HepG2 (cell line): Measurements from ENCODE around the gene GMEB1. TPM values are rescaled to one million over a fixed set of nuclear protein-coding genes. Genes with fewer than 3 reads are reported as not detected.

Experiments
- ATAC-seq: fragments of 200-7000 bp; cut with Tn5 transposase; 3 replicates; pipeline ENCODE4 v1.9.1; 2020; ENCODE audit warnings: mild to moderate bottlenecking, moderate library complexity
- BruUV-seq: library from RNA; stranded (reverse); fragments of 400-500 nt; replicated peaks from 2 replicates; lab custom pipeline; 2021; lab: Mats Ljungman, UMichigan
- CTCF ChIA-PET: fragments of 300-600 bp; formaldehyde crosslinking; extraction: SDS; loops from one replicate; lab custom pipeline; 2021; ENCODE audit warnings: low total read pairs, inconsistent platforms, low intra/inter-chr PET ratio; lab: Yijun Ruan, JAX
- POLR2A ChIA-PET: fragments of 350-600 bp; sonication (Branson Sonifier 250); formaldehyde crosslinking; loops from one replicate; lab custom pipeline; 2020; ENCODE audit warnings: antibody characterized with exemption, inconsistent platforms; lab: Yijun Ruan, JAX
- DNase-seq: peaks from one replicate; pipeline ENCODE4 v3.0.0-alpha.2; 2015; ENCODE audit warnings: low spot score
- FAIRE-seq: peaks from 3 replicates; lab custom pipeline; 2011; peaks lifted over from hg19 to GRCh38; lab: Jason Lieb, UNC
- H2AFZ ChIP-seq: one replicate; pipeline ENCODE4 v1.6.1; 2011; ENCODE audit warnings: low read length, inconsistent platforms
- H3K27ac ChIP-seq: fragments of 300-600 bp; 3 replicates; pipeline ENCODE4 v1.8.0; 2011; ENCODE audit warnings: mixed run types, mild to moderate bottlenecking, mixed read lengths, low read length, inconsistent platforms; ENCODE audit not compliant: insufficient read depth; ENCODE audit errors: extremely low read length
- H3K27me3 ChIP-seq, 2 experiments: fragments of 200-600 bp in 1 of 2; 2 replicates in 1 of 2; 3 replicates in 1 of 2; pipeline versions ENCODE4 v1.6.0 to v1.8.0; 2011; ENCODE audit warnings: low read length in 2 of 2, mild to moderate bottlenecking in 2 of 2, moderate library complexity in 2 of 2, inconsistent platforms in 1 of 2; ENCODE audit not compliant: insufficient read depth in 2 of 2, control insufficient read depth in 1 of 2
- H3K36me3 ChIP-seq, 2 experiments: fragments of 200-600 bp in 1 of 2; replicated peaks in 1 of 2; 2 replicates in 1 of 2; 3 replicates in 1 of 2; pipeline versions ENCODE4 v1.5.1 to v1.8.0; 2011; ENCODE audit warnings: low read length in 2 of 2, inconsistent platforms in 1 of 2; ENCODE audit not compliant: insufficient read depth in 2 of 2, control insufficient read depth in 1 of 2
- H3K4me1 ChIP-seq: 2 replicates; pipeline ENCODE4 v1.5.1; 2012; ENCODE audit warnings: low read length, inconsistent platforms; ENCODE audit not compliant: insufficient read depth
- H3K4me2 ChIP-seq: 2 replicates; pipeline ENCODE4 v1.6.0; 2011; ENCODE audit warnings: low read depth, low read length, inconsistent platforms
- H3K4me3 ChIP-seq, 3 experiments: fragments of 200-600 bp in 1 of 3; sonication (generic), shearing (Covaris generic) in 1 of 3; replicated peaks in 1 of 3; 2 replicates each; pipeline ENCODE4 v1.5.1; 2011 to 2016; ENCODE audit warnings: low read length in 3 of 3, inconsistent platforms in 2 of 3, low read depth in 2 of 3, mild to moderate bottlenecking in 2 of 3, control low read depth in 1 of 3, mixed read lengths in 1 of 3; ENCODE audit not compliant: insufficient read depth in 1 of 3
- H3K79me2 ChIP-seq: one replicate; pipeline ENCODE4 v1.6.1; 2011; ENCODE audit warnings: low read length, inconsistent platforms; ENCODE audit not compliant: insufficient read depth
- H3K9ac ChIP-seq: 2 replicates; pipeline ENCODE4 v1.6.0; 2011; ENCODE audit warnings: mild to moderate bottlenecking, low read depth, low read length, inconsistent platforms; ENCODE audit not compliant: insufficient read depth
- H3K9me3 ChIP-seq: 2 replicates; pipeline ENCODE4 v1.5.1; 2012; ENCODE audit warnings: mild to moderate bottlenecking, low read length
- H4K20me1 ChIP-seq: 2 replicates; pipeline ENCODE4 v1.6.0; 2011; ENCODE audit warnings: inconsistent platforms, mild to moderate bottlenecking, low read length, moderate library complexity; ENCODE audit not compliant: insufficient read depth
- AHDC1 ChIP-seq: sonication (generic); formaldehyde crosslinking; IDR thresholded peaks from 2 replicates; pipeline ENCODE4 v1.5.1; 2020; ENCODE audit warnings: mild to moderate bottlenecking, missing genetic modification reagents, borderline replicate concordance
- HMG20B ChIP-seq: conservative IDR thresholded peaks from 2 replicates; pipeline ENCODE4 v1.6.1; 2016; ENCODE audit warnings: missing genetic modification reagents, missing compliant biosample characterization
- IRX3 ChIP-seq: sonication (generic); formaldehyde crosslinking; IDR thresholded peaks from 2 replicates; pipeline ENCODE4 v1.8.1; 2023; ENCODE audit warnings: mild to moderate bottlenecking, low read depth, missing genetic modification reagents, borderline replicate concordance
- ISL2 ChIP-seq: sonication (generic); formaldehyde crosslinking; IDR thresholded peaks from 2 replicates; pipeline ENCODE4 v1.5.0; 2020; ENCODE audit warnings: missing genetic modification reagents
- JUNB ChIP-seq: sonication (generic); formaldehyde crosslinking; IDR thresholded peaks from 2 replicates; pipeline ENCODE4 v1.8.0; 2022; ENCODE audit warnings: missing genetic modification reagents, mild to moderate bottlenecking, borderline replicate concordance
- KLF16 ChIP-seq, 2 experiments: sonication (generic) in 1 of 2; formaldehyde crosslinking in 1 of 2; IDR thresholded peaks; 2 replicates each; pipeline versions ENCODE4 v1.6.1 to v1.8.0; 2016 to 2023; ENCODE audit warnings: missing genetic modification reagents in 2 of 2, missing compliant biosample characterization in 1 of 2
- LRRFIP1 ChIP-seq: sonication (generic); formaldehyde crosslinking; conservative IDR thresholded peaks from 2 replicates; pipeline ENCODE4 v1.4.0; 2020; ENCODE audit warnings: missing genetic modification reagents
- SAP130 ChIP-seq: IDR thresholded peaks from 2 replicates; pipeline ENCODE4 v1.6.1; 2016; ENCODE audit warnings: low read depth
- SMAD1 ChIP-seq: sonication (generic); formaldehyde crosslinking; IDR thresholded peaks from 2 replicates; pipeline ENCODE4 v1.4.0; 2020; ENCODE audit warnings: missing genetic modification reagents, low read depth, mild to moderate bottlenecking, borderline replicate concordance
- TEAD3 ChIP-seq: optimal IDR thresholded peaks from 2 replicates; pipeline ENCODE3; 2016; ENCODE audit warnings: borderline replicate concordance
- ZNF7 ChIP-seq: IDR thresholded peaks from 2 replicates; pipeline ENCODE4 v1.6.1; 2016; ENCODE audit warnings: missing biosample characterization, missing genetic modification reagents
- ZNF816 ChIP-seq: sonication (generic); formaldehyde crosslinking; IDR thresholded peaks from 2 replicates; pipeline ENCODE4 v1.8.0; 2022; ENCODE audit warnings: missing genetic modification reagents, mild to moderate bottlenecking, borderline replicate concordance
- ZNF839 ChIP-seq: sonication (generic); formaldehyde crosslinking; IDR thresholded peaks from 2 replicates; pipeline ENCODE4 v1.4.0; 2020; ENCODE audit warnings: missing genetic modification reagents, mild to moderate bottlenecking, borderline replicate concordance
- WGBS: methylation state at CpG from one replicate; pipeline ENCODE4 v1.1.6; 2017; ENCODE audit warnings: low lambda C conversion rate; 5-methylcytosine and 5-hydroxymethylcytosine counted together
- in situ Hi-C: cut with HindIII; loops from 2 replicates; pipeline ENCODE4 v1.10.0; 2017; ENCODE audit warnings: low pct_unique_long_range_greater_than_20kb; ENCODE audit not compliant: extremely low pct_ligation_motif_present
- intact Hi-C: fragments of 100-400 bp; cut with micrococcal nuclease; formaldehyde crosslinking; loops from one replicate; pipeline ENCODE4 v1.10.0; 2022; ENCODE audit not compliant: unreplicated experiment
- polyA plus RNA-seq, 8 experiments: library from polyadenylated mRNA; depleted of rRNA in 3 of 8; stranded (reverse) in 7 of 8; unstranded in 1 of 8; fragments of >200 nt; fragmentation: Illumina TruSeq in 4 of 8; extraction: Trizol in 4 of 8; gene quantifications; 2 replicates each; pipeline versions ENCODE4 v1.2.1 to v1.2.3, GENCODE V29; 2011 to 2016; ENCODE audit warnings: low read depth in 4 of 8, missing spikeins in 1 of 8, mixed read lengths in 1 of 8; ENCODE audit not compliant: insufficient read depth in 1 of 8
- total RNA-seq, 5 experiments: library from RNA; depleted of rRNA; stranded (reverse); fragments of >200 nt; fragmentation: Illumina TruSeq; extraction: Trizol; gene quantifications; 2 replicates each; pipeline ENCODE4 v1.2.3, GENCODE V29; 2016; ENCODE audit warnings: low read depth in 1 of 5
- TF ChIP-seq, protein P1 (sequence below): conservative IDR thresholded peaks from 2 replicates; pipeline ENCODE4 v1.6.1; 2018; ENCODE audit warnings: missing genetic modification reagents

The GMEB1 gene
- total and polyA plus RNA-seq, 2 of the 13 experiments (the other 11 are each of a cell fraction or from before 2014, with no cell fraction given) = 3.0 to 6.0 TPM

DNA sequence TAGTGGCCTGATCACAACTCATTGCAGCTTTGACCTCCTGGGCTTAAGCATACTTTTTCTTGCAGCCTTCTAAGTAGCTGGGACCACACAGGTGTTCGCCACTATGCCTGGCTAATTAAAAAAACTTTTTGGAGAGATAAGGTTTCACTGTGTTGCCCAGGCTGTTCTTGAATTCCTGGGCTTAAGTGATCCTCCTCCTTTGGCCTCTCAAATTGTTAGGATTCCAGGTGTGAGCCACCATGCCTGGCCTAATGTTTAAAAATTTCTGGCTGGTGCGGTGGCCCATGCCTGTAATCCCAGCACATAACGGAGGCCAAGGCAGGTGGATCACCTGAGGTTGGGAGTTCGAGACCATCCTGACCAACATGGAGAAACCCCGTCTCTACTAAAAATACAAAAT, 92.6 kb downstream of the GMEB1 start:
- peaks cover 81% of the 10 kb centered on the region for H3K79me2 ChIP-seq
- ChIA-PET CTCF (no interaction called here), POLR2A (no interaction called here)
- peaks cover 60% of the 10 kb centered on the region for H4K20me1 ChIP-seq
- H3K27ac ChIP-seq = no peak overlapping the region
- no peak overlapping the region for H2AFZ ChIP-seq
- H3K4me1 ChIP-seq = peaks cover 7% of the 10 kb centered on the region
- WGBS = 99% methylated on average over 5 of the region's 5 CpGs
- FAIRE-seq (no peak), ATAC-seq (no peak), DNase-seq (no peak)
- H3K36me3 ChIP-seq = peaks cover 17 to 53% of the 10 kb centered on the region in 2 experiments
- in situ Hi-C loops = no loop called here
- H3K27me3 ChIP-seq = no peaks in the 10 kb centered on the region; a peak in 1 of 5 replicates
- no peak overlapping the region for H3K4me3 ChIP-seq
- no TSS peak for BruUV-seq
- no peak overlapping the region for H3K4me2 ChIP-seq
- intact Hi-C loops = no loop called here
- H3K9me3 ChIP-seq = no peaks in the 10 kb centered on the region
- no peak overlapping the region for H3K9ac ChIP-seq
- no peak for TF ChIP-seq TEAD3
- no peak for TF ChIP-seq KLF16 (CRISPR knock-in tag; IDR thresholded peaks at IDR 0.05)
- no peak for TF ChIP-seq JUNB (CRISPR knock-in tag)
- TF ChIP-seq SAP130 = no peak
- TF ChIP-seq AHDC1 (CRISPR knock-in tag) = no peak
- no peak for TF ChIP-seq SMAD1 (CRISPR knock-in tag)
- TF ChIP-seq ZNF839 = no peak
- TF ChIP-seq, protein P1, sequence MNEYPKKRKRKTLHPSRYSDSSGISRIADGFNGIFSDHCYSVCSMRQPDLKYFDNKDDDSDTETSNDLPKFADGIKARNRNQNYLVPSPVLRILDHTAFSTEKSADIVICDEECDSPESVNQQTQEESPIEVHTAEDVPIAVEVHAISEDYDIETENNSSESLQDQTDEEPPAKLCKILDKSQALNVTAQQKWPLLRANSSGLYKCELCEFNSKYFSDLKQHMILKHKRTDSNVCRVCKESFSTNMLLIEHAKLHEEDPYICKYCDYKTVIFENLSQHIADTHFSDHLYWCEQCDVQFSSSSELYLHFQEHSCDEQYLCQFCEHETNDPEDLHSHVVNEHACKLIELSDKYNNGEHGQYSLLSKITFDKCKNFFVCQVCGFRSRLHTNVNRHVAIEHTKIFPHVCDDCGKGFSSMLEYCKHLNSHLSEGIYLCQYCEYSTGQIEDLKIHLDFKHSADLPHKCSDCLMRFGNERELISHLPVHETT (CRISPR knock-in tag) = no peak
- TF ChIP-seq IRX3 (CRISPR knock-in tag) = no peak
- TF ChIP-seq ZNF7 (CRISPR knock-in tag) = no peak
- TF ChIP-seq ISL2 (CRISPR knock-in tag) = no peak
- TF ChIP-seq ZNF816 = no peak
- no peak for TF ChIP-seq LRRFIP1 (CRISPR knock-in tag)
- no peak for TF ChIP-seq HMG20B
